GM12878 (cell line): ENCODE measurements around the gene TNNC2. TPM values are rescaled to one million over a fixed set of nuclear protein-coding genes. Genes with fewer than 3 reads are reported as not detected.

ENCODE experiments used
- BCL11A ChIP-seq: IDR thresholded peaks from 2 replicates; pipeline ENCODE4 v1.6.1; 2011; ENCODE audit warnings: low read depth, low read length
- BHLHE40 ChIP-seq, 2 experiments: fragments of 450-650 bp in 1 of 2; IDR thresholded peaks; 2 replicates each; pipeline ENCODE4 v1.6.1; 2011 to 2017; ENCODE audit warnings: low read depth in 2 of 2, borderline replicate concordance in 1 of 2, improper control_type of control experiment in 1 of 2, low read length in 1 of 2, mild to moderate bottlenecking in 1 of 2
- BMI1 ChIP-seq: fragments of 450-650 bp; IDR thresholded peaks from 2 replicates; pipeline ENCODE4 v1.6.1; 2016; ENCODE audit warnings: mild to moderate bottlenecking, moderate library complexity, borderline replicate concordance
- CEBPB ChIP-seq, 2 experiments: fragments of 150-350 bp in 1 of 2; IDR thresholded peaks; 2 replicates each; pipeline ENCODE4 v1.6.1; 2012 to 2014; ENCODE audit warnings: low read depth in 2 of 2, low read length in 2 of 2, borderline replicate concordance in 1 of 2, inconsistent platforms in 1 of 2
- FOXK2 ChIP-seq: fragments of 450-650 bp; IDR thresholded peaks from 2 replicates; pipeline ENCODE4 v1.6.1; 2017; ENCODE audit warnings: mild to moderate bottlenecking, moderate library complexity
- GABPA ChIP-seq: IDR thresholded peaks from 2 replicates; pipeline ENCODE4 v1.6.1; 2014; ENCODE audit warnings: antibody characterized with exemption, low read depth, mild to moderate bottlenecking, inconsistent platforms
- HCFC1 ChIP-seq: fragments of 150-350 bp; IDR thresholded peaks from 2 replicates; pipeline ENCODE4 v1.6.1; 2014; ENCODE audit warnings: low read length
- HDAC2 ChIP-seq: fragments of 200-600 bp; sonication (generic); IDR thresholded peaks from 2 replicates; pipeline ENCODE4 v1.6.1; 2017
- IKZF1 ChIP-seq: fragments of 450-650 bp; conservative IDR thresholded peaks from 2 replicates; pipeline ENCODE4 v1.6.1; 2017; ENCODE audit warnings: antibody characterized with exemption, mild to moderate bottlenecking
- LARP7 ChIP-seq: fragments of 450-650 bp; IDR thresholded peaks from 2 replicates; pipeline ENCODE4 v1.6.1; 2017; ENCODE audit warnings: mild to moderate bottlenecking
- MTA3 ChIP-seq: IDR thresholded peaks from 2 replicates; pipeline ENCODE4 v1.6.1; 2012; ENCODE audit warnings: low read length, inconsistent platforms, borderline replicate concordance
- NRF1 ChIP-seq: conservative IDR thresholded peaks from 2 replicates; pipeline ENCODE4 v1.6.1; 2011; ENCODE audit warnings: mild to moderate bottlenecking, low read depth, low read length, improper control_type of control experiment
- PAX5 ChIP-seq: IDR thresholded peaks from 2 replicates; pipeline ENCODE4 v1.6.1; 2011; ENCODE audit warnings: low read depth, low read length, borderline replicate concordance
- RAD51 ChIP-seq: fragments of 450-650 bp; IDR thresholded peaks from 2 replicates; pipeline ENCODE4 v1.6.1; 2016; ENCODE audit warnings: moderate library complexity, mild to moderate bottlenecking, inconsistent platforms
- RFX5 ChIP-seq: IDR thresholded peaks from 2 replicates; pipeline ENCODE4 v1.6.1; 2011; ENCODE audit warnings: low read depth, low read length, improper control_type of control experiment
- SMAD5 ChIP-seq: IDR thresholded peaks from 2 replicates; pipeline ENCODE4 v1.6.1; 2016; ENCODE audit warnings: antibody characterized with exemption, low read depth
- SRF ChIP-seq, 2 experiments: IDR thresholded peaks; 2 replicates each; pipeline ENCODE4 v1.6.1; 2011; ENCODE audit warnings: low read depth in 2 of 2, low read length in 2 of 2, mild to moderate bottlenecking in 1 of 2, moderate library complexity in 1 of 2
- STAT1 ChIP-seq: fragments of 450-650 bp; conservative IDR thresholded peaks from 2 replicates; pipeline ENCODE4 v1.6.1; 2014; ENCODE audit warnings: antibody characterized with exemption, mild to moderate bottlenecking
- STAT3 ChIP-seq: IDR thresholded peaks from 2 replicates; pipeline ENCODE4 v1.6.1; 2011; ENCODE audit warnings: low read depth, low read length, improper control_type of control experiment
- TARDBP ChIP-seq: IDR thresholded peaks from 2 replicates; pipeline ENCODE4 v1.6.1; 2016; ENCODE audit warnings: borderline replicate concordance
- TCF12 ChIP-seq: IDR thresholded peaks from 2 replicates; pipeline ENCODE4 v1.6.1; 2011; ENCODE audit warnings: low read depth, mild to moderate bottlenecking, low read length
- TCF3 ChIP-seq: IDR thresholded peaks from 2 replicates; pipeline ENCODE4 v1.6.1; 2012; ENCODE audit warnings: low read depth, mild to moderate bottlenecking, low read length, borderline replicate concordance; ENCODE audit not compliant: insufficient read depth
- ZNF384 ChIP-seq: IDR thresholded peaks from 2 replicates; pipeline ENCODE4 v1.6.1; 2012; ENCODE audit warnings: low read depth, mild to moderate bottlenecking, low read length, improper control_type of control experiment, borderline replicate concordance
- polyA plus RNA-seq, 11 experiments: library from polyadenylated mRNA; depleted of rRNA in 4 of 11; unstranded in 6 of 11; stranded (reverse) in 5 of 11; fragments of >200 nt; fragmentation: Nextera tagmentation in 4 of 11; fragmentation: Illumina TruSeq in 1 of 11; extraction: Ambion mirVana in 4 of 11; extraction: Trizol in 1 of 11; gene quantifications; 1 replicate in 1 of 11; 2 replicates in 10 of 11; pipeline versions ENCODE4 v1.2.1 to v1.2.3, GENCODE V29; 2011 to 2016; ENCODE audit warnings: inconsistent platforms in 2 of 11, missing spikeins in 2 of 11, low read depth in 1 of 11
- total RNA-seq, 4 experiments: library from RNA; depleted of rRNA in 3 of 4; stranded (reverse); fragments of >200 nt in 3 of 4; fragmentation: Illumina TruSeq in 1 of 4; extraction: Trizol in 1 of 4; gene quantifications; 2 replicates each; pipeline versions ENCODE4 v1.2.1 to v1.2.3, GENCODE V29; 2013 to 2021
- TF ChIP-seq, protein P1 (sequence below): fragments of 450-650 bp; formaldehyde crosslinking; IDR thresholded peaks from 2 replicates; pipeline ENCODE4 v1.4.0; 2022; ENCODE audit warnings: mild to moderate bottlenecking, moderate library complexity
- TF ChIP-seq, protein P2 (sequence below): IDR thresholded peaks from 2 replicates; pipeline ENCODE4 v1.6.1; 2012; ENCODE audit warnings: improper control_type of control experiment, low read depth, low read length; ENCODE audit not compliant: insufficient replicate concordance

Gene TNNC2
- total and polyA plus RNA-seq, 10 of the 15 experiments (the other 5 are each of a cell fraction or from before 2014, with no cell fraction given), result 0.37 TPM; not detected in 9

DNA sequence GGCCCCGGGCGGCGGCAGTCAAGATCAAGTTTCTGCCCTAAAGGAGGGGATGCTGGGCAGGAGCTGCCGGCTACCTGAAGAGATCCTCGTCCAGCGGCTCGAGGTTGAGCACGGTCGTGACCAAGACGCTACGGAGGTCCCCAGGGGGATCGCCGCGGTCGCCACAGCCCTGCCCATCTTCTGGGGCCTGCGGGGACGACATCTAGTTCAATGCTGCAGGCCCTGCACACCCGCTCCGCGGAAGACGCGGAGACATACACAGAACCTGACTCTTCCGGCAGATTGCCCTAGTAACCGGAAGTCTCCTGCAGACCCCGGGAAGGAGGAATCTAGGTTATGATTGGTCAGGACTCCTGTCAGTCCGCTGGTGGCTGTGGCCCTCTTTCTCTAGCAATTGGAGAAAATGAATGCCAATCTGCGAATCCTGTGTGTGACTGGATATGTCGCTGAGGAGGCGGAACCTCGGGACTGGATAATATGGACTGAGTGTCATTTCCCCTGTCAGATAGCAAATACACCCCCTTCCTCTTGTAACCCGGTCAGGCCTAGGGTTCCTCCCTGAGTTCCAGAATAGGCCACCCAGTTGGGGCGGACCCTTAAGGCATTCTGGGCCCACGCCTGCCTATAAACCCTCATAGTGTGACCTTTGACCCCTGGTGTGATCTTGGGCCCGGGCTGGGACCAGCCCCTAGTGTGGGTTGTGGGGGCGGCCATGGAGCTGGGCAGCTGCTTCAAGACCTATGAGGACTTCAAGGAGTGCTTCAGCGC is 30.2 kb upstream of the TNNC2 start, which contains the start of the genes ACOT8 and ZSWIM3 (continued):
- TF ChIP-seq CEBPB (IDR thresholded peaks at IDR 0.05; ENCODE audit: borderline replicate concordance in 1 of 2, low read depth in 2 of 2, low read length in 2 of 2) (no peak), FOXK2 (peak; percentile 58), BHLHE40 (IDR thresholded peaks at IDR 0.05; ENCODE audit: borderline replicate concordance in 1 of 2, low read depth in 2 of 2, low read length in 1 of 2) (peak; percentile 48 to 72; a peak in 3 of 4 replicates), NRF1 (no peak), LARP7 (peak; percentile 68), SRF (IDR thresholded peaks at IDR 0.05; ENCODE audit: low read depth in 2 of 2, low read length in 2 of 2) (peak in 1 of 2 experiments; percentile 34; a peak in 1 of 4 replicates), HCFC1 (no peak; the same call in 1 of the 2 replicates), BCL11A (no peak), TARDBP (no peak), IKZF1 (peak; percentile 44), RAD51 (no peak), RFX5 (no peak), STAT3 (no peak), TCF3 (no peak), TCF12 (peak; percentile 62; the same call in 1 of the 2 replicates), SMAD5 (peak; percentile 68), ZNF384 (no peak), PAX5 (no peak), GABPA (peak; percentile 99), STAT1 (no peak), HDAC2 (no peak), BMI1 (no peak), MTA3 (no peak)
- TF ChIP-seq, protein P1, sequence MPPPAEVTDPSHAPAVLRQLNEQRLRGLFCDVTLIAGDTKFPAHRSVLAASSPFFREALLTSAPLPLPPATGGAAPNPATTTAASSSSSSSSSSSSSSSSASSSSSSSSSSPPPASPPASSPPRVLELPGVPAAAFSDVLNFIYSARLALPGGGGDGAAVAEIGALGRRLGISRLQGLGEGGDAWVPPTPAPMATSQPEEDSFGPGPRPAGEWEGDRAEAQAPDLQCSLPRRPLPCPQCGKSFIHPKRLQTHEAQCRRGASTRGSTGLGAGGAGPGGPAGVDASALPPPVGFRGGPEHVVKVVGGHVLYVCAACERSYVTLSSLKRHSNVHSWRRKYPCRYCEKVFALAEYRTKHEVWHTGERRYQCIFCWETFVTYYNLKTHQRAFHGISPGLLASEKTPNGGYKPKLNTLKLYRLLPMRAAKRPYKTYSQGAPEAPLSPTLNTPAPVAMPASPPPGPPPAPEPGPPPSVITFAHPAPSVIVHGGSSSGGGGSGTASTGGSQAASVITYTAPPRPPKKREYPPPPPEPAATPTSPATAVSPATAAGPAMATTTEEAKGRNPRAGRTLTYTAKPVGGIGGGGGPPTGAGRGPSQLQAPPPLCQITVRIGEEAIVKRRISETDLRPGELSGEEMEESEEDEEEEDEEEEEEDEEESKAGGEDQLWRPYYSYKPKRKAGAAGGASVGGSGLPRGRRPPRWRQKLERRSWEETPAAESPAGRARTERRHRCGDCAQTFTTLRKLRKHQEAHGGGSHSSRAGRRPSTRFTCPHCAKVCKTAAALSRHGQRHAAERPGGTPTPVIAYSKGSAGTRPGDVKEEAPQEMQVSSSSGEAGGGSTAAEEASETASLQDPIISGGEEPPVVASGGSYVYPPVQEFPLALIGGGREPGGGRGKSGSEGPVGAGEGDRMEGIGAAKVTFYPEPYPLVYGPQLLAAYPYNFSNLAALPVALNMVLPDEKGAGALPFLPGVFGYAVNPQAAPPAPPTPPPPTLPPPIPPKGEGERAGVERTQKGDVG (CRISPR knock-in tag), result no peak
- TF ChIP-seq, protein P2, sequence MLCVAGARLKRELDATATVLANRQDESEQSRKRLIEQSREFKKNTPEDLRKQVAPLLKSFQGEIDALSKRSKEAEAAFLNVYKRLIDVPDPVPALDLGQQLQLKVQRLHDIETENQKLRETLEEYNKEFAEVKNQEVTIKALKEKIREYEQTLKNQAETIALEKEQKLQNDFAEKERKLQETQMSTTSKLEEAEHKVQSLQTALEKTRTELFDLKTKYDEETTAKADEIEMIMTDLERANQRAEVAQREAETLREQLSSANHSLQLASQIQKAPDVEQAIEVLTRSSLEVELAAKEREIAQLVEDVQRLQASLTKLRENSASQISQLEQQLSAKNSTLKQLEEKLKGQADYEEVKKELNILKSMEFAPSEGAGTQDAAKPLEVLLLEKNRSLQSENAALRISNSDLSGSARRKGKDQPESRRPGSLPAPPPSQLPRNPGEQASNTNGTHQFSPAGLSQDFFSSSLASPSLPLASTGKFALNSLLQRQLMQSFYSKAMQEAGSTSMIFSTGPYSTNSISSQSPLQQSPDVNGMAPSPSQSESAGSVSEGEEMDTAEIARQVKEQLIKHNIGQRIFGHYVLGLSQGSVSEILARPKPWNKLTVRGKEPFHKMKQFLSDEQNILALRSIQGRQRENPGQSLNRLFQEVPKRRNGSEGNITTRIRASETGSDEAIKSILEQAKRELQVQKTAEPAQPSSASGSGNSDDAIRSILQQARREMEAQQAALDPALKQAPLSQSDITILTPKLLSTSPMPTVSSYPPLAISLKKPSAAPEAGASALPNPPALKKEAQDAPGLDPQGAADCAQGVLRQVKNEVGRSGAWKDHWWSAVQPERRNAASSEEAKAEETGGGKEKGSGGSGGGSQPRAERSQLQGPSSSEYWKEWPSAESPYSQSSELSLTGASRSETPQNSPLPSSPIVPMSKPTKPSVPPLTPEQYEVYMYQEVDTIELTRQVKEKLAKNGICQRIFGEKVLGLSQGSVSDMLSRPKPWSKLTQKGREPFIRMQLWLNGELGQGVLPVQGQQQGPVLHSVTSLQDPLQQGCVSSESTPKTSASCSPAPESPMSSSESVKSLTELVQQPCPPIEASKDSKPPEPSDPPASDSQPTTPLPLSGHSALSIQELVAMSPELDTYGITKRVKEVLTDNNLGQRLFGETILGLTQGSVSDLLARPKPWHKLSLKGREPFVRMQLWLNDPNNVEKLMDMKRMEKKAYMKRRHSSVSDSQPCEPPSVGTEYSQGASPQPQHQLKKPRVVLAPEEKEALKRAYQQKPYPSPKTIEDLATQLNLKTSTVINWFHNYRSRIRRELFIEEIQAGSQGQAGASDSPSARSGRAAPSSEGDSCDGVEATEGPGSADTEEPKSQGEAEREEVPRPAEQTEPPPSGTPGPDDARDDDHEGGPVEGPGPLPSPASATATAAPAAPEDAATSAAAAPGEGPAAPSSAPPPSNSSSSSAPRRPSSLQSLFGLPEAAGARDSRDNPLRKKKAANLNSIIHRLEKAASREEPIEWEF, result no peak
